Measurements from ENCODE around the gene AMER3.

Gene AMER3

GRCh38 chr2:130763405-130763804 lies 8.1 kb downstream of the AMER3 start:
- Histone ChIP-seq H3K4me1 (peaks cover 7% of the 10 kb centered on the region), H3K79me2 (peaks cover 4% of the 10 kb centered on the region), H3K4me3 (ENCODE audit: low read depth, low read length) (no peak overlapping the region), H3K27ac (no peak overlapping the region), H3K9me3 (ENCODE audit: control insufficient read depth, low read length) (no peaks in the 10 kb centered on the region), H3K4me2 (ENCODE audit: low read length) (no peak overlapping the region), H3K27me3 (ENCODE audit: control insufficient read depth, insufficient read depth, low read length) (no peaks in the 10 kb centered on the region), H3K9ac (no peak overlapping the region), H2AFZ (no peak overlapping the region), H3K36me3 (ENCODE audit: control insufficient read depth, insufficient read depth, low read length) (no peaks in the 10 kb centered on the region)
- no peak for TF ChIP-seq CTCF (IDR thresholded peaks at IDR 0.05)

- H2AFZ ChIP-seq = no peak overlapping the region
- TF ChIP-seq CTCF (IDR thresholded peaks at IDR 0.05) = no peak
- no peak overlapping the region for H3K9ac ChIP-seq
- peaks cover 7% of the 10 kb centered on the region for H3K4me1 ChIP-seq
- no peaks in the 10 kb centered on the region for H3K36me3 ChIP-seq (ENCODE audit: control insufficient read depth, insufficient read depth, low read length)
- H3K4me2 ChIP-seq (ENCODE audit: low read length) = no peak overlapping the region
- H3K27me3 ChIP-seq (ENCODE audit: control insufficient read depth, insufficient read depth, low read length) = no peaks in the 10 kb centered on the region
- no peak overlapping the region for H3K27ac ChIP-seq
- peaks cover 4% of the 10 kb centered on the region for H3K79me2 ChIP-seq
- no peaks in the 10 kb centered on the region for H3K9me3 ChIP-seq (ENCODE audit: control insufficient read depth, low read length)
- H3K4me3 ChIP-seq (ENCODE audit: low read depth, low read length) = no peak overlapping the region
Measured at GRCh38 chr2:130764035-130764820, 8.9 kb downstream of the AMER3 start.

- Histone ChIP-seq H3K9ac (no peak overlapping the region), H3K27me3 (ENCODE audit: control insufficient read depth, insufficient read depth, low read length) (no peaks in the 10 kb centered on the region), H3K4me2 (ENCODE audit: low read length) (no peak overlapping the region), H3K9me3 (ENCODE audit: control insufficient read depth, low read length) (no peaks in the 10 kb centered on the region), H3K36me3 (ENCODE audit: control insufficient read depth, insufficient read depth, low read length) (no peaks in the 10 kb centered on the region), H3K4me1 (peaks cover 5% of the 10 kb centered on the region), H3K4me3 (ENCODE audit: low read depth, low read length) (no peak overlapping the region), H2AFZ (no peak overlapping the region), H3K27ac (no peak overlapping the region), H3K79me2 (peaks cover 4% of the 10 kb centered on the region)
- no peak for TF ChIP-seq CTCF (IDR thresholded peaks at IDR 0.05)
Measured at GRCh38 chr2:130764821-130765115, 9.4 kb downstream of the AMER3 start.

- Histone ChIP-seq H3K4me3 (ENCODE audit: low read depth, low read length) (no peak overlapping the region), H3K27ac (no peak overlapping the region), H3K79me2 (no peaks in the 10 kb centered on the region), H3K9ac (no peak overlapping the region), H3K4me1 (no peaks in the 10 kb centered on the region), H2AFZ (no peak overlapping the region), H3K27me3 (ENCODE audit: control insufficient read depth, insufficient read depth, low read length) (no peaks in the 10 kb centered on the region), H3K4me2 (ENCODE audit: low read length) (no peak overlapping the region), H3K9me3 (ENCODE audit: control insufficient read depth, low read length) (no peaks in the 10 kb centered on the region), H3K36me3 (ENCODE audit: control insufficient read depth, insufficient read depth, low read length) (no peaks in the 10 kb centered on the region)
- no peak for TF ChIP-seq CTCF (IDR thresholded peaks at IDR 0.05)
Measured at GRCh38 chr2:130765464-130765863, 10.1 kb downstream of the AMER3 start.

GRCh38 chr2:130766037-130766436 lies 10.7 kb downstream of the AMER3 start:
- H3K79me2 ChIP-seq = no peaks in the 10 kb centered on the region
- H3K9me3 ChIP-seq (ENCODE audit: control insufficient read depth, low read length) = no peaks in the 10 kb centered on the region
- no peak overlapping the region for H3K9ac ChIP-seq
- no peaks in the 10 kb centered on the region for H3K27me3 ChIP-seq (ENCODE audit: control insufficient read depth, insufficient read depth, low read length)
- H2AFZ ChIP-seq = no peak overlapping the region
- no peaks in the 10 kb centered on the region for H3K36me3 ChIP-seq (ENCODE audit: control insufficient read depth, insufficient read depth, low read length)
- no peak for TF ChIP-seq CTCF (IDR thresholded peaks at IDR 0.05)
- no peaks in the 10 kb centered on the region for H3K4me1 ChIP-seq
- H3K4me3 ChIP-seq (ENCODE audit: low read depth, low read length) = no peak overlapping the region
- no peak overlapping the region for H3K27ac ChIP-seq
- H3K4me2 ChIP-seq (ENCODE audit: low read length) = no peak overlapping the region

Data from parathyroid adenoma (tissue), 2 donors.